ENCODE data around the gene UQCC2. TPM values are rescaled to one million over a fixed set of nuclear protein-coding genes. Genes with fewer than 3 reads are reported as not detected.

UQCC2 gene
- total RNA-seq, 1 experiment from 2014 or later: 71.2 TPM

- Histone ChIP-seq H3K9me3 (ENCODE audit: insufficient read depth, low read depth) (no peaks in the 10 kb centered on the region), H3F3A (ENCODE audit: insufficient read depth, low read depth) (peaks cover 26% of the 10 kb centered on the region; the same call in 1 of the 2 replicates), H3K9me2 (ENCODE audit: insufficient read depth) (no peaks in the 10 kb centered on the region), H2AFZ (no peak overlapping the region), H3K4me1 (replicated peaks; ENCODE audit: insufficient read depth) (peaks cover 23% of the 10 kb centered on the region; the same call in 1 of the 2 replicates), H3K36me3 (ENCODE audit: low read depth) (peaks cover 38% of the 10 kb centered on the region), H3K4me3 (no peak overlapping the region), H3K79me2 (ENCODE audit: low read depth) (no peaks in the 10 kb centered on the region), H3K27ac (no peak overlapping the region), H3K27me3 (ENCODE audit: insufficient read depth, low read depth) (no peaks in the 10 kb centered on the region), H4K20me1 (ENCODE audit: insufficient read depth) (peaks cover 23% of the 10 kb centered on the region), H3K4me2 (no peak overlapping the region)
- ChIA-PET POLR2A (ENCODE audit: unreplicated experiment) (no interaction called here), CTCF (no interaction called here)
- no peak for TF ChIP-seq CTCF (conservative IDR thresholded peaks at IDR 0.05)
- no peak for TF ChIP-seq EZH2 (IDR thresholded peaks at IDR 0.05; ENCODE audit: low read depth)
- intact Hi-C loops (cut with micrococcal nuclease; ENCODE audit: unreplicated experiment): no loop called here
- no peak for DNase-seq
- BruUV-seq (replicated peaks): no TSS peak
These were observed 20.7 kb downstream of the UQCC2 start for GRCh38 chr6:33690766-33691165.

DNA sequence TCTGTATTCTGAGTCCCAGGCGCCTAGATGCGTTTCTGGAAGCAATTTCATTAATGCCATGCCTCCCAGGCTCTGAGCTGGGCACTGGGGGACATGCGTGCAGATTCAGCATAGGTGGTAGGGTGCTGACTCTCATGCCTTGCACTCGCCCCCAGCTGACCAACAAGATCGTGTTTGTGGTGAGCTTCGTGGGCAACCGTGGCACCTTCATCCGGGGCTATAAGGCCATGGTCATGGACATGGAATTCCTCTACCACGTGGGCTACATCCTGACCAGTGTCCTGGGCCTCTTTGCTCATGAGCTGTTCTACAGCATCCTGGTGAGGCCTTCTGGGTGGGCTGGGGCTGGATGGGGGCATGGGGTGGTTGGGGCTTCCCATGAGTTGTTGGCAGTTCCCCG is 21.6 kb downstream of the UQCC2 start:
- POLR2A ChIA-PET (ENCODE audit: unreplicated experiment): no interaction called here

GRCh38 chr6:33689148-33689494 is 22.4 kb downstream of the UQCC2 start:
- peaks cover 31% of the 10 kb centered on the region for H3K36me3 ChIP-seq (ENCODE audit: low read depth)
- CTCF ChIA-PET: no interaction called here
- BruUV-seq (replicated peaks): no TSS peak

More for the DNA sequence above, 21.6 kb downstream of the UQCC2 start:
- BruUV-seq (replicated peaks): no TSS peak
- Histone ChIP-seq H3K9me3 (ENCODE audit: insufficient read depth, low read depth) (no peaks in the 10 kb centered on the region), H4K20me1 (ENCODE audit: insufficient read depth) (peaks cover 18% of the 10 kb centered on the region), H3K4me3 (no peak overlapping the region), H3K9me2 (ENCODE audit: insufficient read depth) (no peaks in the 10 kb centered on the region), H3K79me2 (ENCODE audit: low read depth) (no peaks in the 10 kb centered on the region), H3K4me2 (no peak overlapping the region), H3F3A (ENCODE audit: insufficient read depth, low read depth) (peaks cover 17% of the 10 kb centered on the region; the same call in 1 of the 2 replicates), H3K27me3 (ENCODE audit: insufficient read depth, low read depth) (no peaks in the 10 kb centered on the region), H3K4me1 (replicated peaks; ENCODE audit: insufficient read depth) (peaks cover 23% of the 10 kb centered on the region; the same call in 1 of the 2 replicates), H2AFZ (no peak overlapping the region), H3K36me3 (ENCODE audit: low read depth) (peaks cover 32% of the 10 kb centered on the region), H3K27ac (no peak overlapping the region)
- TF ChIP-seq CTCF (conservative IDR thresholded peaks at IDR 0.05): no peak
- no peak for TF ChIP-seq EZH2 (IDR thresholded peaks at IDR 0.05; ENCODE audit: low read depth)
- intact Hi-C loops (cut with micrococcal nuclease; ENCODE audit: unreplicated experiment): no loop called here
- DNase-seq: no peak
- CTCF ChIA-PET: interaction anchor here (0.5 kb wide), 1 partner anchor 15 kb away, joined by 4 read pairs; no protein-coding TSS in a partner anchor

More at GRCh38 chr6:33689148-33689494, 22.4 kb downstream of the UQCC2 start:
- H3K79me2 ChIP-seq (ENCODE audit: low read depth): no peaks in the 10 kb centered on the region
- peaks cover 15% of the 10 kb centered on the region; the same call in 1 of the 2 replicates for H4K20me1 ChIP-seq (ENCODE audit: insufficient read depth)
- H3K4me1 ChIP-seq (replicated peaks; ENCODE audit: insufficient read depth): peaks cover 15% of the 10 kb centered on the region; the same call in 1 of the 2 replicates
- intact Hi-C loops (cut with micrococcal nuclease; ENCODE audit: unreplicated experiment): no loop called here
- H2AFZ ChIP-seq: no peak overlapping the region
- TF ChIP-seq EZH2 (IDR thresholded peaks at IDR 0.05; ENCODE audit: low read depth) (no peak), CTCF (conservative IDR thresholded peaks at IDR 0.05) (no peak)
- H3K9me2 ChIP-seq (ENCODE audit: insufficient read depth): no peaks in the 10 kb centered on the region
- peaks cover 14% of the 10 kb centered on the region; the same call in 1 of the 2 replicates for H3F3A ChIP-seq (ENCODE audit: insufficient read depth, low read depth)
- H3K9me3 ChIP-seq (ENCODE audit: insufficient read depth, low read depth): no peaks in the 10 kb centered on the region
- H3K4me2 ChIP-seq: no peak overlapping the region
- no peak overlapping the region for H3K4me3 ChIP-seq
- no peaks in the 10 kb centered on the region for H3K27me3 ChIP-seq (ENCODE audit: insufficient read depth, low read depth)
- POLR2A ChIA-PET (ENCODE audit: unreplicated experiment): no interaction called here
- DNase-seq: no peak
- no peak overlapping the region for H3K27ac ChIP-seq

All from PC-9 (cell line).